Karpas-422 (cell line): ENCODE results near the gene SGCB. TPM values are rescaled to one million over a fixed set of nuclear protein-coding genes. Genes with fewer than 3 reads are reported as not detected.

Experiments
- DNase-seq: peaks from one replicate; pipeline ENCODE4 v3.0.0-alpha.2; 2015
- H2AFZ ChIP-seq: fragments of 200-600 bp; sonication (generic); 2 replicates; pipeline ENCODE4 v1.6.1; 2014; ENCODE audit warnings: antibody characterized with exemption, low read length, mixed read lengths
- H3K27ac ChIP-seq: fragments of 200-600 bp; sonication (generic); 2 replicates; pipeline ENCODE4 v1.5.1; 2014; ENCODE audit warnings: mild to moderate bottlenecking, low read length, moderate library complexity
- H3K27me3 ChIP-seq: fragments of 200-600 bp; sonication (generic); 2 replicates; pipeline ENCODE4 v1.6.1; 2014; ENCODE audit warnings: low read length, mixed read lengths
- H3K36me3 ChIP-seq: fragments of 200-600 bp; sonication (generic); 2 replicates; pipeline ENCODE4 v1.6.1; 2014; ENCODE audit warnings: low read length, mixed read lengths; ENCODE audit not compliant: insufficient read depth
- H3K4me1 ChIP-seq: fragments of 200-600 bp; sonication (generic); 2 replicates; pipeline ENCODE4 v1.6.1; 2014; ENCODE audit warnings: mild to moderate bottlenecking, low read length, mixed read lengths
- H3K4me2 ChIP-seq: fragments of 200-600 bp; sonication (generic); 2 replicates; pipeline ENCODE4 v1.6.1; 2014; ENCODE audit warnings: low read length, low read depth, mild to moderate bottlenecking; ENCODE audit not compliant: poor library complexity, severe bottlenecking
- H3K4me3 ChIP-seq: fragments of 200-600 bp; sonication (generic); 2 replicates; pipeline ENCODE4 v1.5.1; 2014; ENCODE audit warnings: mild to moderate bottlenecking, antibody characterized with exemption, low read length, mixed read lengths
- H3K79me2 ChIP-seq: fragments of 200-600 bp; sonication (generic); 2 replicates; pipeline ENCODE4 v1.6.1; 2014; ENCODE audit warnings: mild to moderate bottlenecking, low read length, mixed read lengths
- H3K9ac ChIP-seq: fragments of 200-600 bp; sonication (generic); 2 replicates; pipeline ENCODE4 v1.6.0; 2014; ENCODE audit warnings: low read length
- H3K9me2 ChIP-seq: fragments of 200-600 bp; sonication (generic), shearing (Covaris generic); replicated peaks from 2 replicates; pipeline ENCODE4 v1.6.0; 2014; ENCODE audit warnings: mild to moderate bottlenecking, low read length, moderate library complexity; ENCODE audit not compliant: insufficient read depth
- H3K9me3 ChIP-seq: fragments of 300-700, 200-600 bp; sonication (generic); 2 replicates; pipeline ENCODE4 v1.6.1; 2014; ENCODE audit warnings: low read length, mixed read lengths
- H4K20me1 ChIP-seq: fragments of 200-600 bp; sonication (generic); 2 replicates; pipeline ENCODE4 v1.6.1; 2014; ENCODE audit warnings: mild to moderate bottlenecking, antibody characterized with exemption, low read length, low read depth; ENCODE audit not compliant: insufficient read depth
- small RNA-seq: library from RNA; depleted of rRNA; stranded (forward); fragments of <200 nt; gene quantifications from one replicate; pipeline ENCODE3, GENCODE V24; 2014
- total RNA-seq: library from RNA; depleted of rRNA; stranded (reverse); fragments of >200 nt; shearing (Covaris generic); gene quantifications from 2 replicates; pipeline ENCODE4 v1.2.3, GENCODE V29; 2014; ENCODE audit warnings: low replicate concordance; rRNA removed

The SGCB gene
- total RNA-seq, 1 experiment from 2014 or later = 9.6 TPM

DNA sequence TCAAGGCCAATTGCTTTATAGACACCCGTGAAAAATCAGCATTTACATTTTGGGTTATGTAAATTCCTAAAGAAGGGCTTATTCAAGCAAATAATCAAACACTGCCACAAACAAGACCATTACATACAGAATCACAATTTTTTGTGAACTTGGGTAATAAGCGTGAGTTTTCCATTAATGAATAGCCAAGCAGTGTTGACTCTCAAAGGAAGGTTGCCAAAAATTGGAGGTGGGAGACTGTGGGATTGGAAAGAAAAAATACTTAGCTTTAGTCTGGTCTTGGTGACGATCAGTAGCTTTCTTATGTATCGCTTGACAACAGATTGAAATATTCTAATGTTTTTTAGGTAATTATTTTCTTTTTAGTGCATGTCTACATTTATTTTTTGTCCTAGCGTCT is 38.8 kb downstream of the SGCB start:
- no peak overlapping the region for H3K9ac ChIP-seq
- no peaks in the 10 kb centered on the region for H3K9me2 ChIP-seq
- no peak overlapping the region for H3K4me3 ChIP-seq
- H3K4me2 ChIP-seq = no peak overlapping the region
- no peaks in the 10 kb centered on the region for H3K27me3 ChIP-seq
- H3K4me1 ChIP-seq = no peaks in the 10 kb centered on the region
- H3K9me3 ChIP-seq = no peaks in the 10 kb centered on the region
- DNase-seq = no peak
- no peak overlapping the region for H2AFZ ChIP-seq
- no peak overlapping the region for H3K27ac ChIP-seq
- H4K20me1 ChIP-seq = no peaks in the 10 kb centered on the region
- no peaks in the 10 kb centered on the region for H3K79me2 ChIP-seq
- no peaks in the 10 kb centered on the region for H3K36me3 ChIP-seq

DNA sequence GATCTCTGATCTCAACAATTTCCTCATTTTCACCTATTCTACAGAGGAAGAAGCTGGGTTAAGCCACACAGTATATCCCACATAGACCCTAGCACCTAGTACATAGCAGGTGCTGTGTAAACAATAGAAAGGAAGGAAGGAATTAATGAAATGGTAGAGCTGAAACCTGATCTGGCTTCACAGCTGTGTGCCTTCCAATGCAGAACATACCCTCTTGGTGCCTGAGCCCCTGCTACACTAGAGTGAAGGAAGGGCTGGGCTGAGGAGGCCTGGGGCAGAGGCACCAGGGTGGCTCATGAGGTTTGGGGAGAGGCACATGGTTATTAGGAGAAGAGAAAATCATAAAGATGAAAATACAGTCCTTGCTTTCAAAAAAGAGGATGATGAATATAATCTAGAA is 39.3 kb downstream of the SGCB start:
- H3K9me3 ChIP-seq = no peaks in the 10 kb centered on the region
- H3K4me1 ChIP-seq = no peaks in the 10 kb centered on the region
- no peak overlapping the region for H3K4me3 ChIP-seq
- no peaks in the 10 kb centered on the region for H3K36me3 ChIP-seq
- no peaks in the 10 kb centered on the region for H3K79me2 ChIP-seq
- H3K4me2 ChIP-seq = no peak overlapping the region
- H4K20me1 ChIP-seq = no peaks in the 10 kb centered on the region
- no peak for DNase-seq
- no peak overlapping the region for H3K27ac ChIP-seq
- no peaks in the 10 kb centered on the region for H3K27me3 ChIP-seq
- no peaks in the 10 kb centered on the region for H3K9me2 ChIP-seq
- no peak overlapping the region for H2AFZ ChIP-seq
- no peak overlapping the region for H3K9ac ChIP-seq

DNA sequence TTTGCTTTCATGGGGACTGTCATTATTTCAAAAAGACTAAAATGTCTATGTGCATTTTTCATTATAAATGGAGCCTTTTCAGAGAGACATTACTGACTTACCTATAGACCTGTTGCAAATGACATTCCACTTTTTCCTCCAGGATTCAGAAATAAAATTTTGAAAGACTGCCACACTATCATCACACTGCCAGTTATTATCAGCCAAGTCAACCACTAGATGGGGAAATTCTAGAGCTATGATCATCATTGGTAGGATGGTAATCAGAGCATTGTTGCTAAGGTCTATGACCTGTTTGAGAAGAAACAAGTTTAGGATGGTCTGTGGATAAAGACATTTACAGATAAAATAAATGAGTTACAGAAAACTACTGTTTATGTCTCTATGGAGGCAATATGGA is 40.5 kb downstream of the SGCB start:
- Histone ChIP-seq H3K9me3 (no peaks in the 10 kb centered on the region), H3K27me3 (no peaks in the 10 kb centered on the region), H4K20me1 (no peaks in the 10 kb centered on the region), H3K4me2 (no peak overlapping the region), H3K36me3 (no peaks in the 10 kb centered on the region), H2AFZ (no peak overlapping the region), H3K9me2 (no peaks in the 10 kb centered on the region), H3K27ac (no peak overlapping the region), H3K79me2 (no peaks in the 10 kb centered on the region), H3K9ac (no peak overlapping the region), H3K4me1 (no peaks in the 10 kb centered on the region), H3K4me3 (no peak overlapping the region)
- no peak for DNase-seq

DNA sequence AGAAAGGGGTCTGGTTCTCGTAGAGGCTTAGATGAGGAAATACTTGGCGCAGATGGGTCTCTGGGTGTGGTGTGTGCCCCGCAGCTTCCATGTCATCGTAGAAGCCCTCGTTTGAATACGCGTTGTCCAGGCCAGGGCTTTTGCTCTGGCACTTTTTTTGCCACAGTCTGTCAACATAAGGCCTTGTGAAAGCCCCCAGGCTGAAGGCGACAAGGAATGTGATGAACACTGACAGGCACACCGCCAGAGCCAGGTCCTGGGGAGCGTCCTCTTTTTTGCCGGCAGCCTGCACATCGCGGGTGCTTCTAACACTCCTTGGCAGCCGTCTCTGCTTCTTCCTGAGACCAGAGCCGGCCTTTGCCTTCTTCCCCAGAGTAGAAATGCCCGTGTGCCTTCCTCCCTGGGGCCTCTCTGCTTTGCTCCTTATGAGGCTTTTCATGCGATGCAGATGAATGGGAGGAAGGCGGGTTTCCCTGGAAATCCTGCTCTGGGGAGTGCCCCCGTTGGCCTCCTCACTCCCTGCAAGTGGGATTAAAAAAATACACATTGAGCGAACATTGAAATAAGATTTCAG is 42.4 kb downstream of the SGCB start:
- no peaks in the 10 kb centered on the region for H3K36me3 ChIP-seq
- no peaks in the 10 kb centered on the region for H3K79me2 ChIP-seq
- DNase-seq = no peak
- no peaks in the 10 kb centered on the region for H3K27me3 ChIP-seq
- no peaks in the 10 kb centered on the region for H3K9me3 ChIP-seq
- no peaks in the 10 kb centered on the region for H3K4me1 ChIP-seq
- no peak overlapping the region for H3K9ac ChIP-seq
- H3K27ac ChIP-seq = no peak overlapping the region
- no peaks in the 10 kb centered on the region for H3K9me2 ChIP-seq
- H4K20me1 ChIP-seq = no peaks in the 10 kb centered on the region
- H3K4me3 ChIP-seq = no peak overlapping the region
- H3K4me2 ChIP-seq = no peak overlapping the region
- H2AFZ ChIP-seq = no peak overlapping the region

Small RNA genes within 50 kb of the gene (small RNA-seq; reads per million reads assigned to genes)
- gene AC104784.1 = not detected

Other genes with a start within 250 kb of the SGCB start
- 23.8 and 78.6 TPM in 2 replicates for gene DCUN1D4, start 195.1 kb downstream of the SGCB start, total RNA-seq
- 0.07 and 0.29 TPM in 2 replicates for gene LRRC66, start 17.9 kb downstream of the SGCB start, total RNA-seq
- gene SPATA18, start 13.0 kb upstream of the SGCB start, total RNA-seq = 0.07 TPM in 1 of 2 replicates, not detected in the other